ENCODE data around the gene TMEM18.

Gene TMEM18

GRCh38 chr2:652881-653480 is 24.2 kb downstream of the TMEM18 start:
- 70 to 98% methylated on average over 2 to 5 of the region's 6 CpGs for WGBS, 2 experiments (ENCODE audit: insufficient coverage in 2 of 2)
- H3K4me3 ChIP-seq (ENCODE audit: extremely low read depth, insufficient read depth, low read length, poor library complexity, severe bottlenecking), result no peak overlapping the region
- no peaks in the 10 kb centered on the region for H3K4me1 ChIP-seq (ENCODE audit: control insufficient read depth, insufficient read depth, low read length, poor library complexity, severe bottlenecking)
- H3K36me3 ChIP-seq (ENCODE audit: control insufficient read depth, insufficient read depth, low read length), result no peaks in the 10 kb centered on the region
- H3K9me3 ChIP-seq (ENCODE audit: control insufficient read depth, low read length), result no peaks in the 10 kb centered on the region
- H3K27ac ChIP-seq (ENCODE audit: low read depth, low read length, severe bottlenecking), result no peak overlapping the region

DNA sequence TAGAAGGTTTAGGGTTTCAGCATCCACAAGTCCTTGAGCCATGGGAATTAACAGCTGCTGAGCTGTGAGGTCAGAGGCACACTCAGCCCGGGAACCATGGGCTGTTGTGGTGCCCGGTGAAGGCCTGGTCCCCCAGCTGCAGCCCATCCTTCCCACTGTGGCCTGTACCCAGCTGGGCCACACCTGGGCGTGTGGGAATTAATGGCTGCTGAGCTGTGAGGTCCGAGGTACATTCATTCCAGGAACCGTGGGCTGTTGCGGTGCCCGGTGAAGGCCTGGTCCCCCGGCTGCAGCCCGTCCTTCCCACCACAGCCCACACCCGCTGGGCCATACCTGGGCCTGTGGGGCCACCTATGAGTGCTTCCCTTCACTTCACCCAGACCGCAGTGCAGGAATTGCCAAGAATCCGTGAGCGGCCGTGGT is 25.2 kb downstream of the TMEM18 start:
- Histone ChIP-seq H3K27ac (ENCODE audit: low read depth, low read length, severe bottlenecking) (no peak overlapping the region), H3K4me3 (ENCODE audit: extremely low read depth, insufficient read depth, low read length, poor library complexity, severe bottlenecking) (no peak overlapping the region), H3K9me3 (ENCODE audit: control insufficient read depth, low read length) (no peaks in the 10 kb centered on the region), H3K36me3 (ENCODE audit: control insufficient read depth, insufficient read depth, low read length) (no peaks in the 10 kb centered on the region), H3K4me1 (ENCODE audit: control insufficient read depth, insufficient read depth, low read length, poor library complexity, severe bottlenecking) (no peaks in the 10 kb centered on the region)
- 90 to 93% methylated on average over 12 to 14 of the region's 14 CpGs for WGBS, 2 experiments (ENCODE audit: insufficient coverage in 2 of 2)

DNA sequence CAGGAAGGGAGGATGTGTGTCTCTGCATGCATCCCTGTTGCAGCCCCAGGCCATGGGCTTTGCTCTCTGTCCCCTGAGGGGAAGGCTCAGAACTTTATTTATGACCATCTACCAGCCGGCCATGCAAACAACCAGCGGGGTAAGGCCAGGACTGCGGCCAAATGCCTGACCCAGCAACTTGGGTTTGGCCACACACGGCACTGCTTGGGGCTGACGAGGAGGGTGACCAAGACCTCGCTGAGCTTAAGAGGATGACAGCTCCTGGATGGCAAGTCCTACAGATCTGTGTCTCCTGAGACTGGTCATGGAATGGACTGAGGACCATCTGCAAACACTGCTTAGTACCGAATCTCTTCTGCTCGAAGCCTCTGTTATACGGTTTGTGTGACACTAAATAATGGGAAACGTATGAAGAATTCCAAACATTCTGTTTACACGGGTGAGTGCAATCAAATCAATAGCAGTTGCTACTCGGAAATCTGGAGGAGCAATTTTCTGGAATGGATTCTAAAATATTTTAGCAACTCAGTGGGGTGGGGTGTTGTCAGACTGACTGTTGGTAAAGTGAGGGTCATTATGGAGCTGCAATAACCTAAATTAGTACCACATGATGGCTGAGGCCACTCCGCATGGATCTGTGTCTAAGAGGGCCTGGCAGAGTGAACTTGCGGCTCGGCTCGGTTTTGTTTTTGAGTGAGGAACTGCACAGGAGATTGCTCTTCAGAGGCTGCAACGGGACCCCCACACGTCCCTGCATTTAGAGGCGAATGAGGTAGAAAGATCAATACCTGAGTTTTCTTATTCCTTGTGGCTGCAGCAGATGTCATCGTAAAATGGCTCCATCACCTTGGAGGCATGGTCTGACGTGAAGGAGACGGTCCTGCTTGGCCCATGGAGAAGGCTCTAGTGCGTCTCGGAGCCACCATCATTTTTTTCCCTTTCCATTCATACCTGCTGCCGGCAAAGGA is 26.6 kb downstream of the TMEM18 start:
- no peaks in the 10 kb centered on the region for H3K4me1 ChIP-seq (ENCODE audit: control insufficient read depth, insufficient read depth, low read length, poor library complexity, severe bottlenecking)
- no peak overlapping the region for H3K4me3 ChIP-seq (ENCODE audit: extremely low read depth, insufficient read depth, low read length, poor library complexity, severe bottlenecking)
- 88 to 90% methylated on average over 21 to 23 of the region's 25 CpGs for WGBS, 2 experiments (ENCODE audit: insufficient coverage in 2 of 2)

DNA sequence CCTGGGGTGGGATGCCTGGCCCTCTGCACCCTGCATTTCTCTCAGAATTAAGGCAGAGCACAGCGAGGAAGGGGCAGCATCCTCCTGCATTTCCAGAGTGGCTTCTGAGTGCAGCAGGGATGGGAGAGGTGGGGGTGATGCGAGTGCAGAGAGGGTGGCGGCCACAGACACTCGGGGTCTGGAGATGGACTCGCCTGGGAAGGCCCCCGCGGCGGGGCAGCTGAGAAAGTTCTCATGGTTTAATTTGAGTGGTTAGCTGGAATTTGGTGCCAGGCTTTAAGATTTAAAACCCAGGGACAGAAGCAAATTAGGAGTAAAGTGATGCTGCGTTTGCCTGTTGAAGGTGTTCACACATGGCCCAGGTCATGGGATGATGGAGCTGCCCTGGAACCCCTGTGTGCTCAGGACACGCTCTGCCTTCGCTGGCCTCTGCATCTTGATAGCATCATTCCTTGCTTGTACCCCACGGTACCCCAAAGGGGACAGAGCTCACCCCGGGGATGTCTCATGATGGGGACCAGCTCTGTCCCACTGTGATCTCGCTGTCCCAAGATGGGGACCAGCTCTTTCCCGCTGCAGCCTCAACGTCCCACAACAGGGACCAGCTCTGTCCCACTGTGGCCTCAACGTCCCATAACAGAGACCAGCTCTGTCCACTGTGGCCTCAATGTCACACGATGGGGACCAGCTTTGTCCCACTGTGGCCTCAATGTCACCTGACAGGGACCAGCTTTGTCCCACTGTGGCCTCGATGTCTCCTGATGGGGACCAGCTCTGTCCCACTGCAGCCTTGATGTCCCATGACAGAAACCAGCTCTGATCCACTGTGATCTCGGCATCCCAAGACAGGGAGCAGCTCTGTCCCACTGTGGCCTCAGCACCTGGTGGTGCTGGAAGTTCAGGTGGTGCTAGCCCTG is 27.5 kb downstream of the TMEM18 start:
- 90 to 93% methylated on average over 17 to 20 of the region's 20 CpGs for WGBS, 2 experiments (ENCODE audit: insufficient coverage in 2 of 2)

More for the DNA sequence above, 26.6 kb downstream of the TMEM18 start:
- Histone ChIP-seq H3K36me3 (ENCODE audit: control insufficient read depth, insufficient read depth, low read length) (no peaks in the 10 kb centered on the region), H3K9me3 (ENCODE audit: control insufficient read depth, low read length) (no peaks in the 10 kb centered on the region), H3K27ac (ENCODE audit: low read depth, low read length, severe bottlenecking) (no peak overlapping the region)

GRCh38 chr2:648476-649424 is 28.5 kb downstream of the TMEM18 start:
- 84 to 85% methylated on average over 22 to 26 of the region's 26 CpGs for WGBS, 2 experiments (ENCODE audit: insufficient coverage in 2 of 2)
- no peak overlapping the region for H3K4me3 ChIP-seq (ENCODE audit: extremely low read depth, insufficient read depth, low read length, poor library complexity, severe bottlenecking)

More for the DNA sequence above, 27.5 kb downstream of the TMEM18 start:
- Histone ChIP-seq H3K36me3 (ENCODE audit: control insufficient read depth, insufficient read depth, low read length) (no peaks in the 10 kb centered on the region), H3K4me3 (ENCODE audit: extremely low read depth, insufficient read depth, low read length, poor library complexity, severe bottlenecking) (no peak overlapping the region), H3K4me1 (ENCODE audit: control insufficient read depth, insufficient read depth, low read length, poor library complexity, severe bottlenecking) (no peaks in the 10 kb centered on the region), H3K27ac (ENCODE audit: low read depth, low read length, severe bottlenecking) (no peak overlapping the region), H3K9me3 (ENCODE audit: control insufficient read depth, low read length) (no peaks in the 10 kb centered on the region)

GRCh38 chr2:647691-648231 is 29.4 kb downstream of the TMEM18 start:
- WGBS, 2 experiments (ENCODE audit: insufficient coverage in 2 of 2), result 91 to 93% methylated on average over 15 of the region's 16 CpGs
- Histone ChIP-seq H3K27ac (ENCODE audit: low read depth, low read length, severe bottlenecking) (no peak overlapping the region), H3K9me3 (ENCODE audit: control insufficient read depth, low read length) (no peaks in the 10 kb centered on the region), H3K36me3 (ENCODE audit: control insufficient read depth, insufficient read depth, low read length) (no peaks in the 10 kb centered on the region), H3K4me3 (ENCODE audit: extremely low read depth, insufficient read depth, low read length, poor library complexity, severe bottlenecking) (no peak overlapping the region), H3K4me1 (ENCODE audit: control insufficient read depth, insufficient read depth, low read length, poor library complexity, severe bottlenecking) (no peaks in the 10 kb centered on the region)

More at GRCh38 chr2:648476-649424, 28.5 kb downstream of the TMEM18 start:
- H3K27ac ChIP-seq (ENCODE audit: low read depth, low read length, severe bottlenecking), result no peak overlapping the region
- no peaks in the 10 kb centered on the region for H3K36me3 ChIP-seq (ENCODE audit: control insufficient read depth, insufficient read depth, low read length)
- H3K4me1 ChIP-seq (ENCODE audit: control insufficient read depth, insufficient read depth, low read length, poor library complexity, severe bottlenecking), result no peaks in the 10 kb centered on the region
- H3K9me3 ChIP-seq (ENCODE audit: control insufficient read depth, low read length), result no peaks in the 10 kb centered on the region

- Histone ChIP-seq H3K9me3 (ENCODE audit: control insufficient read depth, low read length) (no peaks in the 10 kb centered on the region), H3K27ac (ENCODE audit: low read depth, low read length, severe bottlenecking) (no peak overlapping the region), H3K36me3 (ENCODE audit: control insufficient read depth, insufficient read depth, low read length) (no peaks in the 10 kb centered on the region), H3K4me1 (ENCODE audit: control insufficient read depth, insufficient read depth, low read length, poor library complexity, severe bottlenecking) (no peaks in the 10 kb centered on the region), H3K4me3 (ENCODE audit: extremely low read depth, insufficient read depth, low read length, poor library complexity, severe bottlenecking) (no peak overlapping the region)
- 83 to 96% methylated on average over 9 to 10 of the region's 10 CpGs for WGBS, 2 experiments (ENCODE audit: insufficient coverage in 2 of 2)
These were observed 30.1 kb downstream of the TMEM18 start for GRCh38 chr2:647003-647560.

GRCh38 chr2:644871-645270 is 32.3 kb downstream of the TMEM18 start:
- Histone ChIP-seq H3K36me3 (ENCODE audit: control insufficient read depth, insufficient read depth, low read length) (no peaks in the 10 kb centered on the region), H3K4me1 (ENCODE audit: control insufficient read depth, insufficient read depth, low read length, poor library complexity, severe bottlenecking) (no peaks in the 10 kb centered on the region), H3K27ac (ENCODE audit: low read depth, low read length, severe bottlenecking) (no peak overlapping the region), H3K4me3 (ENCODE audit: extremely low read depth, insufficient read depth, low read length, poor library complexity, severe bottlenecking) (no peak overlapping the region), H3K9me3 (ENCODE audit: control insufficient read depth, low read length) (no peaks in the 10 kb centered on the region)
- WGBS, 2 experiments (ENCODE audit: insufficient coverage in 2 of 2), result 46 to 64% methylated on average over 4 to 5 of the region's 5 CpGs

- 90 to 92% methylated on average over 2 to 3 of the region's 4 CpGs for WGBS, 2 experiments (ENCODE audit: insufficient coverage in 2 of 2)
- H3K4me1 ChIP-seq (ENCODE audit: control insufficient read depth, insufficient read depth, low read length, poor library complexity, severe bottlenecking), result no peaks in the 10 kb centered on the region
- H3K36me3 ChIP-seq (ENCODE audit: control insufficient read depth, insufficient read depth, low read length), result no peaks in the 10 kb centered on the region
These were observed 33.4 kb downstream of the TMEM18 start for GRCh38 chr2:643761-644160.

More at GRCh38 chr2:643761-644160, 33.4 kb downstream of the TMEM18 start:
- H3K9me3 ChIP-seq (ENCODE audit: control insufficient read depth, low read length), result no peaks in the 10 kb centered on the region
- no peak overlapping the region for H3K4me3 ChIP-seq (ENCODE audit: extremely low read depth, insufficient read depth, low read length, poor library complexity, severe bottlenecking)
- H3K27ac ChIP-seq (ENCODE audit: low read depth, low read length, severe bottlenecking), result no peak overlapping the region
